Hepatocyte (in vitro differentiated cells): ENCODE measurements around the gene OLA1. TPM values are rescaled to one million over a fixed set of nuclear protein-coding genes. Genes with fewer than 3 reads are reported as not detected.

Experiments
- DNase-seq: peaks from one replicate; pipeline ENCODE4 v3.0.0-alpha.2; 2016; ENCODE audit warnings: low spot score
- H2AFZ ChIP-seq: fragments of 200-600 bp; sonication (generic); 2 replicates; pipeline ENCODE4 v1.6.0; 2016; ENCODE audit warnings: antibody characterized with exemption, mild to moderate bottlenecking
- H3K27ac ChIP-seq: fragments of 200-600 bp; sonication (generic); 2 replicates; pipeline ENCODE4 v1.5.1; 2016; ENCODE audit warnings: mild to moderate bottlenecking
- H3K27me3 ChIP-seq: fragments of 200-600 bp; sonication (generic); 2 replicates; pipeline ENCODE4 v1.6.1; 2016
- H3K36me3 ChIP-seq: fragments of 200-600 bp; sonication (generic); replicated peaks from 2 replicates; pipeline ENCODE4 v1.5.1; 2016; ENCODE audit warnings: low read depth; ENCODE audit not compliant: insufficient read depth
- H3K4me1 ChIP-seq: fragments of 200-600 bp; sonication (generic); 2 replicates; pipeline ENCODE4 v1.5.1; 2016; ENCODE audit warnings: mild to moderate bottlenecking, moderate library complexity; ENCODE audit not compliant: insufficient read depth
- H3K4me2 ChIP-seq: fragments of 200-600 bp; sonication (generic); 2 replicates; pipeline ENCODE4 v1.6.0; 2016
- H3K4me3 ChIP-seq: fragments of 200-600 bp; sonication (generic); 2 replicates; pipeline ENCODE4 v1.5.1; 2016; ENCODE audit warnings: mild to moderate bottlenecking
- H3K79me2 ChIP-seq: fragments of 200-600 bp; sonication (generic); 2 replicates; pipeline ENCODE4 v1.6.0; 2017; ENCODE audit warnings: mild to moderate bottlenecking
- H3K9me2 ChIP-seq: fragments of 200-600 bp; sonication (generic); replicated peaks from 2 replicates; pipeline ENCODE4 v1.6.0; 2017; ENCODE audit warnings: mild to moderate bottlenecking; ENCODE audit not compliant: insufficient read depth
- H3K9me3 ChIP-seq: fragments of 200-600 bp; sonication (generic); 2 replicates; pipeline ENCODE4 v1.5.1; 2016; ENCODE audit warnings: low read depth, mild to moderate bottlenecking
- H4K20me1 ChIP-seq: fragments of 200-600 bp; sonication (generic); 2 replicates; pipeline ENCODE4 v1.6.0; 2016; ENCODE audit warnings: mild to moderate bottlenecking; ENCODE audit not compliant: insufficient read depth, poor library complexity, severe bottlenecking
- CTCF ChIP-seq: fragments of 200-600 bp; sonication (generic); IDR thresholded peaks from 2 replicates; pipeline ENCODE4 v1.5.1; 2016; ENCODE audit warnings: antibody characterized with exemption, mild to moderate bottlenecking; ENCODE audit not compliant: poor library complexity
- EZH2 ChIP-seq: fragments of 200-600 bp; sonication (generic); IDR thresholded peaks from 2 replicates; pipeline ENCODE4 v1.6.1; 2016; ENCODE audit warnings: antibody characterized with exemption, mild to moderate bottlenecking, borderline replicate concordance
- EZH2phosphoT487 ChIP-seq: fragments of 200-600 bp; sonication (generic); IDR thresholded peaks from one replicate; pipeline ENCODE4 v1.6.1; 2018; ENCODE audit warnings: antibody characterized with exemption, mild to moderate bottlenecking, low read depth, moderate library complexity; ENCODE audit not compliant: unreplicated experiment, severe bottlenecking
- WGBS: methylation state at CpG from one replicate; pipeline ENCODE4 v1.1.6; 2016; ENCODE audit warnings: low lambda C conversion rate; ENCODE audit errors: missing lambda C conversion rate; 5-methylcytosine and 5-hydroxymethylcytosine counted together
- polyA plus RNA-seq: library from polyadenylated mRNA; unstranded; fragments of >200 nt; fragmentation: Nextera tagmentation; extraction: Ambion mirVana; gene quantifications from 2 replicates; pipeline ENCODE4 v1.2.1, GENCODE V29; 2016
- total RNA-seq: library from RNA; depleted of rRNA; stranded (reverse); fragments of >200 nt; gene quantifications from 2 replicates; pipeline ENCODE4 v1.2.3, GENCODE V29; 2014

OLA1 gene
- total and polyA plus RNA-seq, 2 experiments from 2014 or later, result 89.3 to 89.6 TPM

GRCh38 chr2:174148833-174149232 lies 99.5 kb downstream of the OLA1 start:
- TF ChIP-seq EZH2 (no peak), EZH2phosphoT487 (no peak), CTCF (no peak)
- WGBS, result 82% methylated on average over 2 of the region's 2 CpGs
- H3K79me2 ChIP-seq, result peaks cover 59% of the 10 kb centered on the region

GRCh38 chr2:174145827-174146226 lies 102.5 kb downstream of the OLA1 start:
- TF ChIP-seq CTCF, result peak; percentile 14
- TF ChIP-seq EZH2phosphoT487, result no peak
- H3K4me1 ChIP-seq, result no peaks in the 10 kb centered on the region
- H3K4me2 ChIP-seq, result no peak overlapping the region
- no peak overlapping the region for H2AFZ ChIP-seq
- DNase-seq, result peak; percentile 14
- H3K4me3 ChIP-seq, result no peak overlapping the region
- 45% methylated on average over 2 of the region's 2 CpGs for WGBS
- no peaks in the 10 kb centered on the region for H3K9me3 ChIP-seq
- peaks cover 50% of the 10 kb centered on the region for H3K79me2 ChIP-seq
- H3K27ac ChIP-seq, result no peak overlapping the region
- H4K20me1 ChIP-seq, result no peaks in the 10 kb centered on the region
- H3K9me2 ChIP-seq, result no peaks in the 10 kb centered on the region
- H3K27me3 ChIP-seq, result no peaks in the 10 kb centered on the region
- H3K36me3 ChIP-seq, result no peaks in the 10 kb centered on the region

More at GRCh38 chr2:174148833-174149232, 99.5 kb downstream of the OLA1 start:
- Histone ChIP-seq H3K27me3 (no peaks in the 10 kb centered on the region), H3K36me3 (no peaks in the 10 kb centered on the region), H2AFZ (no peak overlapping the region), H3K9me3 (no peaks in the 10 kb centered on the region), H3K4me1 (no peaks in the 10 kb centered on the region), H3K4me3 (no peak overlapping the region), H4K20me1 (no peaks in the 10 kb centered on the region), H3K4me2 (no peak overlapping the region), H3K27ac (no peak overlapping the region), H3K9me2 (no peaks in the 10 kb centered on the region)
- no peak for DNase-seq

- Histone ChIP-seq H2AFZ (no peak overlapping the region), H3K4me1 (no peaks in the 10 kb centered on the region), H3K9me3 (no peaks in the 10 kb centered on the region), H3K4me3 (no peak overlapping the region), H3K9me2 (no peaks in the 10 kb centered on the region), H3K4me2 (no peak overlapping the region), H4K20me1 (no peaks in the 10 kb centered on the region), H3K79me2 (peaks cover 26% of the 10 kb centered on the region), H3K27ac (no peak overlapping the region), H3K27me3 (no peaks in the 10 kb centered on the region), H3K36me3 (no peaks in the 10 kb centered on the region)
- 48% methylated on average over 2 of the region's 2 CpGs for WGBS
- TF ChIP-seq CTCF, result no peak
- no peak for TF ChIP-seq EZH2phosphoT487
- no peak for TF ChIP-seq EZH2
- DNase-seq, result no peak
Measured at GRCh38 chr2:174142290-174142689, 106.0 kb downstream of the OLA1 start.

GRCh38 chr2:174138161-174138560 lies 110.2 kb downstream of the OLA1 start:
- Histone ChIP-seq H3K4me1 (no peaks in the 10 kb centered on the region), H3K27ac (no peak overlapping the region), H3K4me2 (no peak overlapping the region), H3K27me3 (no peaks in the 10 kb centered on the region), H4K20me1 (no peaks in the 10 kb centered on the region), H3K9me2 (no peaks in the 10 kb centered on the region), H2AFZ (no peak overlapping the region), H3K4me3 (no peak overlapping the region), H3K9me3 (no peaks in the 10 kb centered on the region), H3K36me3 (no peaks in the 10 kb centered on the region), H3K79me2 (peaks cover 5% of the 10 kb centered on the region)
- WGBS, result 94% methylated on average over 4 of the region's 4 CpGs
- no peak for DNase-seq
- TF ChIP-seq EZH2 (no peak), CTCF (peak; percentile 7)
